Lower lobe of right lung (tissue), 2 donors: ENCODE data around the gene TMEM256. TPM values are rescaled to one million over a fixed set of nuclear protein-coding genes. Genes with fewer than 3 reads are reported as not detected.
"Not testable (repeated sequence)": the region's sequence is repeated elsewhere in the genome, so short reads cannot be mapped to it uniquely, and the experiment has no call there.

Experiments used
- ATAC-seq, 2 donors: fragments of 200-7000 bp; cut with Tn5 transposase; one replicate each; pipeline ENCODE4 v1.9.1; 2020 to 2022; ENCODE audit warnings: mild to moderate bottlenecking in 2 of 2, moderate library complexity in 2 of 2
- DNase-seq: peaks from one replicate; pipeline ENCODE4 v3.0.0-alpha.2; 2020
- H3K27ac ChIP-seq: fragments of 200-600 bp; one replicate; pipeline ENCODE4 v1.8.0; 2022
- H3K27me3 ChIP-seq: fragments of 200-600 bp; one replicate; pipeline ENCODE4 v1.8.0; 2022; ENCODE audit warnings: low read depth
- H3K36me3 ChIP-seq: fragments of 200-600 bp; one replicate; pipeline ENCODE4 v1.8.0; 2022; ENCODE audit warnings: mild to moderate bottlenecking
- H3K4me1 ChIP-seq: fragments of 200-600 bp; one replicate; pipeline ENCODE4 v1.8.0; 2022
- H3K4me3 ChIP-seq: fragments of 200-600 bp; one replicate; pipeline ENCODE4 v1.8.0; 2022; ENCODE audit warnings: mild to moderate bottlenecking
- H3K9me3 ChIP-seq: fragments of 200-600 bp; one replicate; pipeline ENCODE4 v1.8.0; 2022
- CTCF ChIP-seq: fragments of 200-600 bp; IDR thresholded peaks from one replicate; pipeline ENCODE4 v1.8.0; 2022; ENCODE audit warnings: antibody characterized with exemption, mild to moderate bottlenecking
- intact Hi-C: fragments of 100-400 bp; cut with DNase I; formaldehyde crosslinking; loops from one replicate; pipeline ENCODE4 v1.11.0; 2022
- total RNA-seq: library from RNA; stranded (reverse); fragmentation: NEBNext Ultra II Directional; extraction: Animal tissue kit (Norgen Biotek cat#: 25700); gene quantifications from one replicate; pipeline ENCODE4 v1.2.1, GENCODE V29; 2021
- donor health status: DM: no; HTN: yes; CAD: no; lungs with severe emphysema.

The TMEM256 gene
- total RNA-seq, 1 donor from 2014 or later = 51.2 TPM

- Histone ChIP-seq H3K27ac (no peak overlapping the region), H3K27me3 (no peaks in the 10 kb centered on the region), H3K36me3 (no peaks in the 10 kb centered on the region), H3K4me3 (no peak overlapping the region), H3K9me3 (no peaks in the 10 kb centered on the region), H3K4me1 (no peaks in the 10 kb centered on the region)
- intact Hi-C loops = no loop called here
- no peak for TF ChIP-seq CTCF
- ATAC-seq (no peak), DNase-seq (no peak)
Measured at GRCh38 chr17:7367918-7368598, 35.8 kb downstream of the TMEM256 start.

- DNase-seq = no peak
- intact Hi-C loops = no loop called here
- Histone ChIP-seq H3K36me3 (no peaks in the 10 kb centered on the region), H3K4me1 (no peaks in the 10 kb centered on the region), H3K27ac (no peak overlapping the region), H3K9me3 (no peaks in the 10 kb centered on the region), H3K4me3 (no peak overlapping the region), H3K27me3 (no peaks in the 10 kb centered on the region)
- no peak for ATAC-seq
- no peak for TF ChIP-seq CTCF
Measured at GRCh38 chr17:7367083-7367482, 36.8 kb downstream of the TMEM256 start.

GRCh38 chr17:7365963-7366362 is 37.9 kb downstream of the TMEM256 start:
- H3K27me3 ChIP-seq, H3K4me3 ChIP-seq, H3K27ac ChIP-seq, H3K4me1 ChIP-seq, DNase-seq, intact Hi-C loops, ATAC-seq, H3K36me3 ChIP-seq, H3K9me3 ChIP-seq: not testable (repeated sequence)

GRCh38 chr17:7363311-7363710 is 40.6 kb downstream of the TMEM256 start:
- H3K9me3 ChIP-seq = no peaks in the 10 kb centered on the region
- intact Hi-C loops = no loop called here
- ATAC-seq = no peak
- H3K4me3 ChIP-seq = no peak overlapping the region
- no peaks in the 10 kb centered on the region for H3K27me3 ChIP-seq
- DNase-seq = no peak
- no peaks in the 10 kb centered on the region for H3K4me1 ChIP-seq
- no peaks in the 10 kb centered on the region for H3K36me3 ChIP-seq
- H3K27ac ChIP-seq = no peak overlapping the region
- no peak for TF ChIP-seq CTCF

GRCh38 chr17:7361906-7362305 is 42.0 kb downstream of the TMEM256 start:
- intact Hi-C loops = no loop called here
- H3K9me3 ChIP-seq = no peaks in the 10 kb centered on the region
- no peak for ATAC-seq

More at GRCh38 chr17:7361906-7362305, 42.0 kb downstream of the TMEM256 start:
- no peak for DNase-seq
- Histone ChIP-seq H3K27me3 (no peaks in the 10 kb centered on the region), H3K4me1 (no peaks in the 10 kb centered on the region), H3K27ac (no peak overlapping the region), H3K4me3 (no peak overlapping the region), H3K36me3 (no peaks in the 10 kb centered on the region)
- no peak for TF ChIP-seq CTCF
